Activated CD8-positive, alpha-beta memory T cell treated with anti-CD3 and anti-CD28 coated beads for 24 hours (primary cell): Measurements from ENCODE around the gene KCND2.
"Not testable (repeated sequence)": the region's sequence is repeated elsewhere in the genome, so short reads cannot be mapped to it uniquely, and the experiment has no call there.

Source experiments
- DNase-seq: peaks from one replicate; pipeline ENCODE4 v3.0.0-alpha.2; 2020

KCND2 gene

DNA sequence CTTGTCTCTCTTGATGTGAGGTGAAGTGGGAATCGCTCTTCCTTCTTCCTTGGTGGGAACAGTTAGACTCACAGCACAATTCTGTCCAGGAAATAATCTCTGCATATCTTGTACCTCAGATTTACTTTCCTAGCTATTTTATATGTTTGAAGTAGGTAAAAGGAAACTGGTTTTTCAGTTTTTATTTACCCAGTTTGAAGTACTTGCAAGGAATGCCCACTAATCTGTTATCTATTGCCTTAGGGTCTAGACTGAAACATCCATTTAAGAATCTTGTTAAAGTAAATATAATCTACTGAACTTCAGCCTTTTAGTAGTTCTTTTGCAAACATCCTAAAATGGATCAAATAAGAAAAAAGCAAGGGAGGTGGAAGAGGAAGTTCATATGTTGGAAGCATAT, 229.8 kb downstream of the KCND2 start:
- DNase-seq = no peak

DNA sequence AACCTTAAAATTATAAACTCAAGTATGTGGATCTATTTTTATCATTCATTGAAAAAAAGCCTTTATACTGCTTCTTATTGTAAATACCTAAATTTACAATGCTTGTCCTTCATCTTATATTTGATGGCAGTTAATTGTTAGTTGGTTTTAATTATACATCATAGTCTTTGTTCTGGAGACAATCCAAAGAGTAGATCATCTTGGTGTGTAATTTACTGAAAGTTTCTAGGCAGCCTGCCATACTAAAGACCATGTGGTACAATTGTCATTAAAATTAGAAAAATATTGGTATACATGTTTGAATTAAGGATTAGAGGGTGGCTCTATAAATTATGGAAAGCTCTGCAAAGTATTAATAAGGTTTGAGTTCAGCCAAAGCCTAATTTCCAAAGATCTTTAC, 231.4 kb downstream of the KCND2 start:
- DNase-seq = no peak

- no peak for DNase-seq
Measured at GRCh38 chr7:120505770-120506169, 232.8 kb downstream of the KCND2 start.

DNA sequence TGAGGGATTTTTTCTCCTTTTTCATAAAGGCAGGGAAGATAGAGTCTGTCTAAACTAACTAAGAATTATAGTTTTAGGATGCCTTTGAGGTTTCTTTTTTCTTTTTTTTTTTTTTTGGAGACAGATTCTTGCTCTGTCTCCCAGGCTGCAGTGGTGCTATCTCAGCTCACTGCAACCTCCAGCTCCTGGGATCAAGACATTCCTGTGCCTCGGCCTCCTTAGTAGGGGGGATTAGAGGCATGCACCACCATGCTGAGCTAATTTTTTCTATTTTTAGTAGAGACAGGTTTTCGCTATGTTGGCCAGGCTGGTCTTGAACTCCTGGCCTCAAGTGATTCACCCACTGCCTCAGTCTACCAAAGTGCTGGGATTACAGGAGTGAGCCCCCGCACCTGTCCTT, 239.7 kb downstream of the KCND2 start:
- DNase-seq = no peak

DNA sequence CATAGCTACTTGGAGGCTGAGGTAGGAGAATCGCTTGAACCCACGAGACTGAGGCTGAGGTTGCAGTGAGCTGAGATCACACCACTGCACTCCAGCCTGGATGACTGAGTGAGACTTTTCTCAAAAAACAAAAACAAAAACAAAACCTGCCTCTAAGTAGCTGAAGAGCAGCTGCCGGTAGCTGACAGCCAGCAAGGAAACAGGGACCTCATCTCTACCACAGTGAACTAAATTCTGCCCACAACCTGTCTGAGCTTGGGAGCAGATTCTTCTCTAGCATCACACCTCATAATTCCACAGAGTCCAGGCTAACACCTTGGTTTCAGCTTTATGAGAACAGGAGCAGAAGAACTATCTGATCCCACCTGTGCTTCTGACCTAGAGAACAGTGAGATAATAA, 246.2 kb downstream of the KCND2 start:
- DNase-seq = no peak

DNA sequence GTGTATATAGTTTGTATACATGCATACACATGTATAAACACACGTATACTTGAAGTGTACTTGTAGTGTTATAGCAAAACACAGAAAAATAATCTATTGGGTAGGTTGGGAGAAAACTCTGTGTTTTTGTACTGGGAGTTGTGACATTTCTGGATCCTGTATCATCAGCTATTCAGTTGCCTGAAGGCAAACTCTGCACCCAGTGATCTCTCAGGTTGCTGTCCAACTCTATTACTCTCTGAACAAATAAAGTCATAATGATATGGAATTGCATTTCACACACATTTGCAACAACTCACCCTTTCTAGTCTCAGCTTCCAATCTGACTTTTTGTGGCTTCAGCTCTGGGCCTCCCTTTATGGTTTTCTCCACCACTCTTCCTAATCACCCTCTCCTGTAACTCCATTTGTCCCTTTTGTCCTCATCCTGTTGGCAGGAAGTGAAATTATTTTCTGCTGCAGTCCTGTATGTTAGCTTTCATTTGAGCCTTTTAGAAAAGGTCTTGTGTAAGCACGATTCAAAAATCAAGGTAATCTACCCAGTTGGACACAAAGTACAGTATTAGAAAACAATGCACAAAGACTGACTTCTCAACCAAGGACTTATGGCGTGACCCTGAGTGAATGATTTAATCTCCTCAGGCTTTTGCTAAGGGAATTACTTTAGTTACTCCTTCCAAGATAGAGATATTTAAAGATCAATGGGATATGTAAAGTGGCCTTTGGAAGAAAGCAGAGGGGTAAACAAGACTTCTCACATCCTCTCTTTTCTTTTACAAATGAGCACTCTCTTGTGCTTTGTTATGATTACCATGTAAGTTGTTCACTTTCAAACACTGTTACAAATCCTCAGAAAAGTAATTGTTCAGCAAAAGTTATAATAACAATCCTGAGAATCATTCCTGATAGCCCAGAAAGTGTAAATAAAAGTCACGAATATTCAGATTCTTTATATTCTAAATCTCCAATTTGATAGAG, 249.1 kb downstream of the KCND2 start:
- DNase-seq = no peak

DNA sequence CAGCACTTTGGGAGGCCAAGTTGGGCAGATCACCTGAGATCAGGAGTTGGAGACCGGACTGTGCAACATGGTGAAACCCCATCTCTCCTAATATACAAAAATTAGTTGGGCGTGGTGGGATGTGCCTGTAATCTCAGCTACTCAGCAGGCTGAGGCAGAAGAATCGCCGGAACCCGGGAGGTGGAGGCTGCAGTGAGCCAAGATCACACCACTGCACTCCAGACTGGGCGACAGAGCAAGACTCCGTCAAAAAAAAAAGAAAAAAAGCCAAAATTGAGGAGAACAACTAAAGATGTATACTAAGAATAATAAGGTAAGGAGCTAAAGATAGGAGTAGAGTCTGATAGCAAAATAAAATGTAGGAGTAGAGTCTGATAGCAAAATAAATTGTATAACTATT, 251.0 kb downstream of the KCND2 start:
- no peak for DNase-seq

GRCh38 chr7:120526902-120527509, 254.0 kb downstream of the KCND2 start:
- no peak for DNase-seq

DNA sequence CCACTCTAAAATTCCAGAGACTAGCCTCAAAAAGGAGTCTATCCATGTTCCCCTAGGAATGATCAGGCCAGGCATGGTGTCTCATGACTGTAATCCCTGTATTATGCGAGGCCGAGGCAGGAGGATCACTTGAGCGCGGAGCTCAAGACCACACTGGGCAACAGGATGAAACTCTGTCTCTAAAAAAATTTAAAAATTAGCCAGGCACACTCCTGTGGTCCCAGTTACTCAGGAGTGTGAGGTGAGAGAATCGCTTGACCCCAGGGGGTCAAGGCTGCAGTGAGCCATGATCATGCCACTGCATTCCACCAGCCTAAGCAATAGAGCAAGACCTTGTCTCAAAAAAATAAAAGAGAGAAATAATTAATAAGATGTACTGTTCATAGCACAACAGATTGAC, 256.8 kb downstream of the KCND2 start:
- no peak for DNase-seq

- no peak for DNase-seq
Measured at GRCh38 chr7:120538335-120538734, 265.4 kb downstream of the KCND2 start.

- DNase-seq = no peak
Measured at GRCh38 chr7:120539321-120539720, 266.3 kb downstream of the KCND2 start.

DNA sequence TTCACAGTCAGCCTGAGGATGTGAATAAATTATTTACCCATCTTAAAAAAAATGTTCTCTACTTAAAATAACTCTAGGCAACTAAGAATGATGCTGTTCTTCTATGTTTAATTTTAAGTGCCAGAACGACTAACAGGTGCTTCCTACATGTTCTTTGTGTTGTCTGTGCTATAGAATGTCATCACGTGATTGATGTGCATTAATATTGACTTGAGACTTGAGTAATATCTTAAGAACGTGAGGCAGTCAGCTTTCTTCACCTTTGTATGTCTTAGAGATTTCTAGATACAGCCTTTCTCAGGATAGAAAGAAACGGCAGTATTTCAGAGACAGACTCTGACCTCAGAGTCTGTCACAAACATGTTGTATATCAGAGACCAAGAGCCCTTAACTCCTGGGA, 274.6 kb downstream of the KCND2 start:
- DNase-seq = no peak

GRCh38 chr7:120550494-120551048, 277.6 kb downstream of the KCND2 start:
- DNase-seq = no peak

GRCh38 chr7:120553491-120553890, 280.5 kb downstream of the KCND2 start:
- no peak for DNase-seq

DNA sequence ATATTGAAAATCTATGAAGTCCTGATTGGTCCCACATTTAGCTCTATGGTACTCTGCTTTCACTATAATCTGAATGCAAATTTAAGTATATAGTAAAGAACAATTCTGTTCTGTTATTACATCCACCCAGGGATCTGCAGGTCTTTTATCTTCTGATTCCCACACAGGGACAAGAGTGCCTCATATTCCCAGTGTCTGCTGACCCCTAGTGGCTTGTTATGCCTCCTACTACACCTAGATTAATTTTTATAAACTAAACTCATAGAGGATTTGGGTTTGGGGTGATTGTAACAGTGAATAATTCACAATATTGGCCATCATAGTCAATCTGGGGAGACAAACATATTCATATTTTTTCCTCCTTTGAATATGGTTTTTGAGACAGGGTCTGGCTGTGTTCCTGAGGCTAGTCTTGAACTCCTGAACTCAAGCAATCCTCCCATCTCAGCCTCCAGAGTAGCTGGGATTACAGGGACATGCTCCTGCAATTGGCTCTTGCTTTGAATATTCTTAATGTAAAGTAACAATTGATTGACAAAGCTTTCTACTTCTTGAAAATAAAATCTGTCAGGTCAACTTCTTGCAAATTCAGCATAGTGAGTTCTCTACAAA, 282.1 kb downstream of the KCND2 start:
- no peak for DNase-seq

- no peak for DNase-seq
Measured at GRCh38 chr7:120564145-120564544, 291.2 kb downstream of the KCND2 start.

GRCh38 chr7:120567204-120567603, 294.2 kb downstream of the KCND2 start:
- DNase-seq = no peak

DNA sequence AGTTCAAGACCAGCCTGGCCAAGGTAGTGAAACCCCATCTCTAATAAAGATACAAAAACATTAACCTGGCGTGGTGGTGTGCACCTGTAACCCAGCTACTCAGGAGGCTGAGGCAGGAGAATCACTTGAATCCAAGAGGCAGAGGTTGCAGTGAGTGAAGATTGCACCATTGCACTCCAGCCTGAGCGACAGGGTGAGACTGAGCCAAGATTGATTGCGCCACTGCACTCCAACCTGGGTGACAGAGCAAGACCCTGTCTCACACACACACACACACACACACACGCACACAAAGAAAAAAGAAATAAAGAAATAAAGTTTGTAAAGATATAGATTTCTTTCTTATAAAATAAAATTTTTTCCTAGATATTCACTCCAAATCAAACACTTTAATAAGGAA, 305.7 kb downstream of the KCND2 start:
- DNase-seq = not testable (repeated sequence)

DNA sequence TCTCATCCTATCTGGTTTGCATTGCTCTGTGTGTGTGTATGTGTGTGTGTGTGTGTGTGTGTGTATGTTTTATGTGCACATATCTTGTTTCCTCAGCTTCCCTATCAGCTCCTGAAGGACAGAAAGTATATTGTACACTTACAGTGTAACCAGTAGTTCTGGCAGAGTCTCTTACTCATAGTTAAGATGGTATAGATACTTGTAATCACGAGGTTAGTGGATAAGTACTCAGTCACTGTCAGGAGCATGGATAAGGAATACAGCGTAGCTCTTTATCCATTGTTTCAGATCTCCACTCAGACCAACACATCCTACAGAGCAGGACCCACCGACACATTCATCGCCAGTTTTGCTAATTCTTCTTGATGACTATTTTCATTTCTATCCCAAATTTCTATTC, 309.9 kb downstream of the KCND2 start:
- no peak for DNase-seq

DNA sequence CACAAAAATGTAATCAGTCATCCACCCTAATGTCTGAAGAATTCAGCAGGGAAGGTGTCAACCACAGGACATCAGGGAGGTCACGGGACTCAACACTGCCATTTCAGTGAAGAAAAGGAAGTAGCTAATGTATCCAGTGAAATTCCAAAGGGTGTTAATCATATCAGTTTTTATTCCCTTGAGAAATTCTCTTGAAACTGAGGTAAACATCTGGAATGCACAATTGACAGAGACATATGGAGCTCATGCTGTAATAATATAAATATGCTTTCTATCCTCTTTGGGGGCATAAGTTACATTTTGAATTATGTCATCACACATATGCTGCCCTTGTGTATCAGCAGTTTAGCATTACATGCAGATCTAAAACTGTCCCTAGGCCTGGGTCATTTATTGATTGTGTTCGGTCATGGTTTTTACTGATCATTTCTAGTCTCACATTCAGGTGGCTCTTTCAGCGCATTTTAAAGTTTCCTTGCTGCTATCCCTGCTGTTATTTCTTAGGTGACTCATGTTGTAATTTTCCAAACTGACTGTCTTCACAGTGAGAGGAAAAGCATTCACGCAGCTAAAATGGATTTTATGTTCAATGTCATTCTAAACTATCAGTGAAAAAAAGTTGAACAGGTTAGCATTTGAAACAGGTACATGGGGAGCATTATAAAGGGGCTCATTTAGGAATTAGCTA, 311.1 kb downstream of the KCND2 start:
- no peak for DNase-seq

DNA sequence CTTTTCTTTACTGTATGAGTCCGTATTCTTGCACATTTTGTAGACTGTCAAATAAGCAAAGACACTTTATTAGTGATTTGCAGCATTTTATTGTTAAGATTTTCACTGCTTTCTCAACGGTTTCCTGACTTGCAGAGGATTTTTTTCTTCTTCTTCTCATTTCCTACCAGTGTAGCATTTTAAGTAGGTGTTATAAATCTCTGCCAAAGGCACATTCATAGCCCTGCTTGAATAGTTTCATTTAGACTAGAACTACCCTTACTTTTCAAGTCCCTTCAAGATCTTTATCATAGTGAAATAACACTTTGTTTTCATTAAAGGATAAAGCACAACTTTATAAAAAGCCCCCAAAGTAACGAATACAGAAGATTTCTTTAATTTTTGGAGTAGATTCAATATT, 313.6 kb downstream of the KCND2 start:
- DNase-seq = no peak

DNA sequence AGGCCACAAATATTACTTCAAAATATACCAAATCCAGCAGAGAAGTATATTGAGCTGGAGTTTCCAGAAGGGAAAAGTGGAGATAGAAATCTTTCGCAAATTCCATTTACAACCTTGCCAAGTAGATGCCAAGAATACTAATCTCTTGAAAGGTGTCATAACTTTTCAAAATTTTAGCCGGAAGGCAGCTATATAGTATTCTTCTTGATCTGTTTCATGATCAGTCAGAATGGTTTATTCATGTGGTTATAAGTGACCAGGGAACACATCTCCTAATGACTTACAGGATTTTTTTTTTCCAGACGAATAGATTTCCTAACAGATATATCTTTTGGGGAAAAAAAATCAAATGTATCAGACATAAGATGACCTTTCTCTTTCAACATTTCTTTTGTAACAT, 314.3 kb downstream of the KCND2 start:
- DNase-seq = no peak

GRCh38 chr7:120588416-120588815, 315.4 kb downstream of the KCND2 start:
- no peak for DNase-seq
